Skeletal muscle tissue (tissue), 4 donors: ENCODE measurements around the gene TEK. TPM values are rescaled to one million over a fixed set of nuclear protein-coding genes. Genes with fewer than 3 reads are reported as not detected.

ENCODE experiments used
- H3K27ac ChIP-seq: one replicate; pipeline ENCODE4 v1.7.0; 2013; ENCODE audit warnings: mild to moderate bottlenecking, low read depth, low read length, inconsistent platforms
- H3K27me3 ChIP-seq, 3 donors: one replicate each; pipeline ENCODE4 v1.7.0; 2013; ENCODE audit warnings: low read length in 3 of 3; ENCODE audit not compliant: control insufficient read depth in 3 of 3, insufficient read depth in 3 of 3
- H3K36me3 ChIP-seq, 3 donors: one replicate each; pipeline ENCODE4 v1.7.0; 2013; ENCODE audit warnings: low read length in 3 of 3; ENCODE audit not compliant: control insufficient read depth in 3 of 3, insufficient read depth in 3 of 3
- H3K4me1 ChIP-seq, 3 donors: one replicate each; pipeline ENCODE4 v1.7.0; 2013; ENCODE audit warnings: low read length in 3 of 3, mild to moderate bottlenecking in 3 of 3; ENCODE audit not compliant: control insufficient read depth in 3 of 3, insufficient read depth in 3 of 3
- H3K4me3 ChIP-seq, 3 donors: one replicate each; pipeline ENCODE4 v1.7.0; 2013; ENCODE audit warnings: low read length in 3 of 3
- H3K9ac ChIP-seq, 3 donors: one replicate each; pipeline ENCODE4 v1.7.0; 2013; ENCODE audit warnings: low read length in 3 of 3, mild to moderate bottlenecking in 3 of 3, moderate library complexity in 2 of 3, low read depth in 1 of 3
- H3K9me3 ChIP-seq, 3 donors: one replicate each; pipeline ENCODE4 v1.7.0; 2013; ENCODE audit warnings: low read length in 3 of 3; ENCODE audit not compliant: control insufficient read depth in 3 of 3
- total RNA-seq: library from RNA; depleted of rRNA; stranded (reverse); fragments of >200 nt; gene quantifications from one replicate; pipeline ENCODE4 v1.2.3, GENCODE V29; 2014
- donor health status: Osteomylitis.

Gene TEK
- total RNA-seq, 1 donor from 2014 or later = 23.0 TPM

DNA sequence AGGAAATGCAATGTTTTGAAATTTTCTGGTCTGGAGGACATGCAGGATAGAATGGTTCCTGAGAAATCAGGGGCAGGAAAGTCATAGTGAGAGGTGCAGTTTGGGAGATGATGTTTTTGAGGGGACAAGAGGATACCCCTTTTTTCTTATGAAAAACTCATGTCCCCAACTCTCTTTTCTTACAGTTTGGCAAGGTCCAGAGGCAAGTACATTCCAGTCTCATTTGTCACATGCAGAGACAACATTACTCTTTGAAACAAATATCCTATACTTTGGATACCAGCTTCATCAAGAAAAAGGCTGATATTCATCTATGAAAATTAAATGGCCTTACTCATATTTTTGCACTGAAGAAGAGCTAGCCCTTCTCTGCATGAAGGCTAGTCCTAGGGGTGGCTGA, 139.7 kb downstream of the TEK start:
- H3K4me3 ChIP-seq = no peak overlapping the region
- no peaks in the 10 kb centered on the region for H3K9me3 ChIP-seq
- no peak overlapping the region for H3K27ac ChIP-seq
- no peak overlapping the region for H3K9ac ChIP-seq
- H3K4me1 ChIP-seq = no peaks in the 10 kb centered on the region
- H3K36me3 ChIP-seq = no peaks in the 10 kb centered on the region
- H3K27me3 ChIP-seq = no peaks in the 10 kb centered on the region

DNA sequence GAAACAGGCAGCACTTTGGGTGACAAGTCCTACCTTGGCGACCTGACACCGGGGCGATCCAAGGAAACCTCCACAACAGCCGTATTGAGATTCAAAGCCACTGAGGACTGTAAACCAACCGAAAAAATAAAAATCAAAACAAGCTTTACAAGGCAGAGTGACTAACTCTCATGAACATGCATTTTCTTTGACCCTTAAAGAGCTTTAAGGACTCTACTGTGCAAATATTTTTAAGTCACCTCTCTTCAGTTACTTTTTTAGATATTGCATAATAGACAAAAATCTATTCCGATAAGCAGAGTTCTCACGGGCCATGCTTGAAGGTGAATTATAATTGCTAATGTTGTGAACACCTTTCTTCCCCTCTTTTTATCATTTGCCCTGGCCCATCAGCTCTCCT, 149.6 kb downstream of the TEK start:
- Histone ChIP-seq H3K9ac (no peak overlapping the region), H3K9me3 (no peaks in the 10 kb centered on the region), H3K27ac (no peak overlapping the region), H3K27me3 (peaks cover 0 to 3% (median 0%) of the 10 kb centered on the region in 3 donors), H3K36me3 (no peaks in the 10 kb centered on the region), H3K4me3 (no peak overlapping the region), H3K4me1 (no peaks in the 10 kb centered on the region)

DNA sequence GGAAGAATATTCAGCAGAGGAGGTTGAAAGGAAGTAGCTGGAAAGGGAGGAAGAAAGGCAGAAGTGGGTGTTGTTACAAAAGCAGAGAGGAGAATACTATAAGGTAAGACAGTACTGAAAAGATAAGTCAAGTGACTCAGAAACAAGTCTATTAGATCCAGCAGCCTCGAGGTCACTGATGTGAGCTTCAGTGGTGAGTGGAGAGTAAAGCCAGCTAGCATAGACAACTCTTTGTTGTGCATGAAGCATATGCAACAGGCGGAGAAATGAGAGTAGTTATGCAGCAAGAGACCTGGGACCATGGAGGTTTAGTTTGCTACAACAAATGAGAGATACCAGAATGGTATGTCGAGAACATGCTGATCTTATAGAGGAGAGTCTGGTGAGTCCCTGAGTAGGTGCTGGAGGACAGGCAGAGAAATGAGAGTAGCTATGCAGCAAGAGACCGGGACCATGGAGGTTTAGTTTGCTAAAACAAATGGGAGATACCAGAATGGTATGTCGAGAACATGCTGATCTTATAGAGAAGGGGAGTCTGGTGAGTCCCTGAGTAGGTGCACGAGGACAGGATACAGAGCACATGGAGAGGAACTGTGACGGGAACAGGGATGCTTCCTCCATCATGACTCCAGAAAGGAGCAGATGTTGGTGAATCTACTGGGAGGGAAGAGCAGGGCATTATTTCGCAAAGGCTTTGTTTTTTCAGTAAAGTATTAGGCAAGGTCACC, 151.9 kb downstream of the TEK start:
- Histone ChIP-seq H3K9ac (no peak overlapping the region), H3K9me3 (no peaks in the 10 kb centered on the region), H3K27me3 (peaks cover 0 to 3% (median 0%) of the 10 kb centered on the region in 3 donors), H3K36me3 (no peaks in the 10 kb centered on the region), H3K27ac (no peak overlapping the region), H3K4me3 (no peak overlapping the region), H3K4me1 (no peaks in the 10 kb centered on the region)

DNA sequence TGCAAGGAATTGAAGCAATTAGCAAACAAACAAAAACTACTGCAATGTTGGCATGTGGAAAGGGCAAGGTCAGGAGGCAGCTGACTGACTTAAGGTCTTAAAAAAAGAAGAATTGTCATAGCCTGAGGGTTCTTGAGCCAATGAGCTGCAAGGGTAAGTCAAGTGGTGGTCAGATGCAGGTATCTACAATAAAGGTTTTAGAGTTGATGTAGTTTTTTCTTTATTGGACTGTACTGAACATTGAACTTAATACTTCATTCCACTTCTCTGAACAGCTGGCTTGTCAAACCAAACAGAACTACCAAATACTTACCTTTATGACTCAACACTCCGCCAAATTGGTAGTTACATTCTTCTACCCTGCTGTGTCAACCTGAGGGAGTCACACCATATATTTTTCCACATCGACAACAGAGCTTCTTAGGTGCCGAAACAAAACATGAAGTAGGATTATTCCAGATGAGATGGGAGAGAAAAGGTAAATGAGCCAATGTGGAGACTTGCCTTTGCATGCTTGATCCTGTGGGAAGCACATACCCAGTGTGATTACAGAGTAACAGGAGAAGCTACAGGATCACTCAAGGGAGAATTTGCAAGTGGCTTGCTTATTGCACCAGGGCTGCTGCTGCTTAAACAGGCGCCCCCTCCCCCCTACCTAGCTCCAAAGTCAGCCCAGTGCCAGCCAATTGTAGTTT, 152.6 kb downstream of the TEK start:
- no peak overlapping the region for H3K27ac ChIP-seq
- H3K4me1 ChIP-seq = no peaks in the 10 kb centered on the region
- no peak overlapping the region for H3K4me3 ChIP-seq
- H3K9ac ChIP-seq = no peak overlapping the region
- peaks cover 0 to 3% (median 0%) of the 10 kb centered on the region in 3 donors for H3K27me3 ChIP-seq
- H3K36me3 ChIP-seq = no peaks in the 10 kb centered on the region
- H3K9me3 ChIP-seq = no peaks in the 10 kb centered on the region

DNA sequence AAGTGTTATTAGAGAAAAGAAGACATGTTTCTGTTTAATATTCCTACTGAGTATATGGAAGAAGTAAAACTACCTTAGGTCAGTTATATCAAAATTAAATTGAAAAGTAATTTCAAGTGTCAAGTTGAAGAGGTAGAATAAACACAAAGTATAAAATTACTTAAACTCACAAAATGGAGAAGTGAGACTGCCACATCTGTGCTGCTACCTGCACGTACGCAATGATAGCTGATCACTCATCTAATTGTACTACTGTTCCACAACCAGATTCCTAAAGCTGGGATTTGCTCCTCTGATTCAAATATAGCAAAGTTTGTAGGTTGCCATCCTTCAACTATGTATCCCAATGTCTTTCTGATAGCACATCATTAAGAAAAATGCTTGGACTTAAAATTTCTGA, 163.1 kb downstream of the TEK start:
- no peaks in the 10 kb centered on the region for H3K27me3 ChIP-seq
- H3K27ac ChIP-seq = no peak overlapping the region
- H3K4me1 ChIP-seq = no peaks in the 10 kb centered on the region
- H3K36me3 ChIP-seq = no peaks in the 10 kb centered on the region
- no peak overlapping the region for H3K9ac ChIP-seq
- no peak overlapping the region for H3K4me3 ChIP-seq
- H3K9me3 ChIP-seq = no peaks in the 10 kb centered on the region

DNA sequence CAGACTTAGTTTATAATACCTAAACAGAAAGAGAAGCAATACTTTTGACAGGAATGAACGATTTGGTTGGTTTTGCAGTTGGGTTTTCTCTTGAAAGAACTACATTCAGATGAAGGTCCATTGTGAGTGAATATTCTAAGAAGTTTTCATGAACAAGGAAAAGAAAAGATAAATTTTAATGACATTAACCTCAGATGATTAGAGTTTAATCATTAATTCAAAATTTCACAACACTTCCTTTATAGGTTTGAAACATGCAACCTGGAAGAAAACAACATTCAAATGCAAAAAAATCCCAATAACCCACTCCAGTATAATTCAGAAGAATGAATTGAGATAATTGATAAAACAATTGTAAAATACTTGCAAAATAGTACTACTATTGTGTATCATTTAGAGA, 164.2 kb downstream of the TEK start:
- Histone ChIP-seq H3K9ac (no peak overlapping the region), H3K36me3 (no peaks in the 10 kb centered on the region), H3K4me1 (no peaks in the 10 kb centered on the region), H3K9me3 (no peaks in the 10 kb centered on the region), H3K27ac (no peak overlapping the region), H3K4me3 (no peak overlapping the region), H3K27me3 (no peaks in the 10 kb centered on the region)

DNA sequence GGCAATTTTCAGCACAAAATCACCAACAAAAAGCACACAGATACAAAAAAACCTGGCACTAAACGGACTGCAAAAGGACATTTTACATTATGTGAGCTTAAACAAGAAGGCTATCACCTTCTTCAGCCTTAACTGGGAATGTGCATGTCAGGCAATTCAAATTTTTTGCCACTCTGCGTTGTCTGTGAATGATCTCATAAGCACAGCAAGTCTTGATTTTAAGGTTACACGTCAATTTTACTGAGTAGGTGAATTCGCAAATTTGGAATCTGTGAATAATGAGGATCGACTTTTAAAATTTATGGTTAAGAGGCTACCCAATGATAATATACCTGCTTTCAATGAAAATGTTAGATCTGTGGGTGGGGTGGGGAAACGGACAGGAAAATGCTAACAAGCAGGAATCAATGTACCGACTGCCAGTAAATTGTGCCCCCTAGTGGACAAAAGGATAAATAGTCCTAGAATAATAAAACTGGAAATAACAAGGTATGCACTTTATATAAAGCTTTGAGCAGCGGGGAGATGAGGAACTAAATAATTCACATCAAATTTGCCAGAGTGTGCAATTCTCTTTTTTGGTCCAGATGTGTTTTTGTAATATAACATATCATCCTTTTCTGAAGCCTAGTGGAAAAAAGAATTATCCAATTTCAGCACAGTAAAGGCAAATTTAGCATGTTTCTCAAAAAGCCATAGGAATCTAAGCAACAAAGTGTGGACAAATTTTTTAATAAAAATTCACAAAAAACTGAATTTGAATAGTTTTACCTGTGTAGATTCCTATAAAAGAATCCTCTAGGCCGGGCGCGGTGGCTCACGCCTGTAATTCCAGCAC, 167.4 kb downstream of the TEK start:
- Histone ChIP-seq H3K27me3 (no peaks in the 10 kb centered on the region), H3K4me3 (peak overlapping the region in 1 of 3 donors; percentile 66), H3K9ac (peak overlapping the region in 1 of 3 donors; percentile 4)

DNA sequence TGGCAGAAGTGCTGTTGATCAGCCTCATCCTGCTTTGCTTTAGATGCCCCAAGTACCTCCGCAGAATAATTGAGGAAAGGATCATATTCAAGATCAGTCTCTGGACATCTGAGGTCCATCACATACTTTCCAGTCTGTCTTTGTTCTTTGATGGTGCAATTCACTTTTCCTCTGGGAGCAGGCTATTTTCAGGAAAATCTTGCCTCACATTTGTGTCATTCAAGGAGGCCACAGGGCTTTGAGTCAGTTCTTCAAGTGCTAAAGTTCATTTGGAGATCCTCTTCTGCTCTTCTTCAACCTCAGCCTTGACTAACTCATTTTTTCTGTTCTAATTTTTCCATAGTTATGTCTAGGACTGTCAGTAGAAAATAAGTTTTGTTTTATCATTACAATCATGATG, 169.3 kb downstream of the TEK start:
- no peaks in the 10 kb centered on the region for H3K27me3 ChIP-seq
- no peak overlapping the region for H3K27ac ChIP-seq
- no peak overlapping the region for H3K4me3 ChIP-seq
- no peaks in the 10 kb centered on the region for H3K9me3 ChIP-seq
- H3K9ac ChIP-seq = no peak overlapping the region
- H3K4me1 ChIP-seq = no peaks in the 10 kb centered on the region
- no peaks in the 10 kb centered on the region for H3K36me3 ChIP-seq

More for the DNA sequence above, 167.4 kb downstream of the TEK start:
- H3K9me3 ChIP-seq = no peaks in the 10 kb centered on the region
- H3K36me3 ChIP-seq = no peaks in the 10 kb centered on the region
- H3K27ac ChIP-seq = no peak overlapping the region
- no peaks in the 10 kb centered on the region for H3K4me1 ChIP-seq

DNA sequence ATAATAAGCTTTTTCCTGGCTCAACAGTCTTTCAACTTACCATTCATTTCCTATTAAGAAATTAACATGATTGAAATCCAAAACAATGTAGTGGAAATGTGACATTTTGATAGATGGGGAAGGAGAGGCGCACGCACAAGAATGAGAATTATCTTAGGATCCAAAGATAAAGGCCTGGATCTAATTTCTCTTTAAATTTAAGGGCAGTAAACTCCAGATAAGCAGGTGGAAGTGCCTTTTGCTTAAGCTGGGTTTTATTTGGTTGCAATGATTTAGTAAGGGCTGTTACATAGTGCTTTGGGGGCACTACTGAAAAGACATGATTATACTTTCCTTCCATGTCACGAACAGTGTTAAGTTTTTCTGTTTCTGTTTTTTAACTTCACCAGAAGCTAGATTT, 170.6 kb downstream of the TEK start:
- no peak overlapping the region for H3K9ac ChIP-seq
- no peak overlapping the region for H3K27ac ChIP-seq
- H3K9me3 ChIP-seq = no peaks in the 10 kb centered on the region
- no peaks in the 10 kb centered on the region for H3K36me3 ChIP-seq
- no peaks in the 10 kb centered on the region for H3K27me3 ChIP-seq
- no peaks in the 10 kb centered on the region for H3K4me1 ChIP-seq
- H3K4me3 ChIP-seq = no peak overlapping the region
